Choroid plexus epithelial cell (primary cell): Measurements from ENCODE around the gene DVL1.

Source experiments
- DNase-seq: peaks from one replicate; pipeline ENCODE4 v3.0.0-alpha.2; 2010; ENCODE audit warnings: low read depth
- H3K4me3 ChIP-seq: 2 replicates; pipeline ENCODE4 v1.5.1; 2011; ENCODE audit warnings: low read depth, mild to moderate bottlenecking, control low read depth, low read length, moderate library complexity
- TF ChIP-seq, protein P1 (sequence below): conservative IDR thresholded peaks from 2 replicates; pipeline ENCODE4 v1.5.1; 2011; ENCODE audit warnings: low read depth, mild to moderate bottlenecking, control low read depth, inconsistent platforms, low read length, moderate library complexity

Gene DVL1

GRCh38 chr1:1355416-1355815, 6.2 kb upstream of the DVL1 start:
- DNase-seq = peak; percentile 53
- H3K4me3 ChIP-seq = peak overlapping the region; percentile 37
- TF ChIP-seq, protein P1, sequence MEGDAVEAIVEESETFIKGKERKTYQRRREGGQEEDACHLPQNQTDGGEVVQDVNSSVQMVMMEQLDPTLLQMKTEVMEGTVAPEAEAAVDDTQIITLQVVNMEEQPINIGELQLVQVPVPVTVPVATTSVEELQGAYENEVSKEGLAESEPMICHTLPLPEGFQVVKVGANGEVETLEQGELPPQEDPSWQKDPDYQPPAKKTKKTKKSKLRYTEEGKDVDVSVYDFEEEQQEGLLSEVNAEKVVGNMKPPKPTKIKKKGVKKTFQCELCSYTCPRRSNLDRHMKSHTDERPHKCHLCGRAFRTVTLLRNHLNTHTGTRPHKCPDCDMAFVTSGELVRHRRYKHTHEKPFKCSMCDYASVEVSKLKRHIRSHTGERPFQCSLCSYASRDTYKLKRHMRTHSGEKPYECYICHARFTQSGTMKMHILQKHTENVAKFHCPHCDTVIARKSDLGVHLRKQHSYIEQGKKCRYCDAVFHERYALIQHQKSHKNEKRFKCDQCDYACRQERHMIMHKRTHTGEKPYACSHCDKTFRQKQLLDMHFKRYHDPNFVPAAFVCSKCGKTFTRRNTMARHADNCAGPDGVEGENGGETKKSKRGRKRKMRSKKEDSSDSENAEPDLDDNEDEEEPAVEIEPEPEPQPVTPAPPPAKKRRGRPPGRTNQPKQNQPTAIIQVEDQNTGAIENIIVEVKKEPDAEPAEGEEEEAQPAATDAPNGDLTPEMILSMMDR = no peak

GRCh38 chr1:1354271-1355247, 5.3 kb upstream of the DVL1 start:
- DNase-seq = no peak
- no peak overlapping the region for H3K4me3 ChIP-seq
- TF ChIP-seq, protein P1 = no peak

- H3K4me3 ChIP-seq = no peak overlapping the region
- TF ChIP-seq, protein P1 = no peak
- no peak for DNase-seq
Measured at GRCh38 chr1:1353389-1354151, 4.4 kb upstream of the DVL1 start.

DNA sequence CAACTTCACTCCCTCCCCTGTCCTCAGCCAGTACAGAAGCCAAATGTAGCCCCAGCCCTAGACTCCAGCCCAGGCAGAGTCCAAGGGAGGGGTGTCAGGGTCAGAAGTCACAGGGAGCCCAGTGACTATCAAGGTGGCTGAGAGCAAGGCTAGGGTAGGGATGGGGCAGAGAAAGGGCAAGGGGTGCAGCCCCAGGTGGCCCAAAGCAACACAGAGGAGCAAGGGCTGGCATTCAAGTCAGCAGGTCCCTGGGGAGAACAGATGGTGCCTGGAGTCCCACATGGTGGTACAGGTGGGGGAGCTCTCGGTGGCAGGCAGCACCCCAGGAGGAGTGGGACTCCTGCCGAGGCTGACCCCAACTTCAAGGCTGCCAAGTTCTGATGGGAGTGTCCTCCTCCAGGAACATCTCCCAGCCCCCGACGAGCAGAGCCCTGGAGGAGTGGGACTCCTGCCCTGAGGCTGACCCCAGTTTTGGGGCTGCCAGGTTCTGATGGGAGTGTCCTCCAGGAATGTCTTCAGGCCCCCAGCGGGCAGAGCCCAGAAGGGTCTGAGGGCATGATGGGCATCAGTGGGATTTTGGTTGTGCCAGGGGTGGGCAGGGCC, 3.7 kb upstream of the DVL1 start:
- TF ChIP-seq, protein P1 = no peak
- no peak for DNase-seq
- H3K4me3 ChIP-seq = no peak overlapping the region

- no peak overlapping the region for H3K4me3 ChIP-seq
- TF ChIP-seq, protein P1 = no peak
- DNase-seq = no peak
Measured at GRCh38 chr1:1351511-1352427, 2.6 kb upstream of the DVL1 start.
